A673 (cell line): ENCODE measurements around the gene FES. TPM values are rescaled to one million over a fixed set of nuclear protein-coding genes. Genes with fewer than 3 reads are reported as not detected.

Experiments
- BruUV-seq: library from RNA; stranded (reverse); fragments of 400-500 nt; replicated peaks from 2 replicates; lab custom pipeline; 2021; lab: Mats Ljungman, UMichigan
- CTCF ChIA-PET: fragments of 300-600 bp; sonication (Branson Sonifier 250); formaldehyde crosslinking; loops from one replicate; lab custom pipeline; 2022; ENCODE audit warnings: antibody characterized with exemption; lab: Charles Lee
- POLR2A ChIA-PET: fragments of 300-600 bp; sonication (Branson Sonifier 250); formaldehyde crosslinking; loops from one replicate; lab custom pipeline; 2022; ENCODE audit warnings: antibody characterized with exemption; ENCODE audit not compliant: low non-redundant PET; lab: Charles Lee
- DNase-seq: peaks from one replicate; pipeline ENCODE4 v3.0.0-alpha.2; 2015; ENCODE audit warnings: low spot score
- H3K27ac ChIP-seq: fragments of 200-600 bp; sonication (generic); 2 replicates; pipeline ENCODE4 v1.5.1; 2016; ENCODE audit warnings: mixed run types, low read depth, mild to moderate bottlenecking, mixed read lengths, antibody characterized with exemption, low read length; ENCODE audit not compliant: poor library complexity, severe bottlenecking
- H3K27me3 ChIP-seq: fragments of 200-600 bp; sonication (generic); replicated peaks from 2 replicates; pipeline ENCODE4 v1.6.1; 2017; ENCODE audit warnings: mixed run types, low read depth, mild to moderate bottlenecking, mixed read lengths, antibody characterized with exemption, low read length; ENCODE audit not compliant: insufficient read depth, poor library complexity
- H3K36me3 ChIP-seq: fragments of 200-600 bp; sonication (generic); 2 replicates; pipeline ENCODE4 v1.6.1; 2016; ENCODE audit warnings: mixed run types, mild to moderate bottlenecking, mixed read lengths, antibody characterized with exemption, low read length; ENCODE audit not compliant: insufficient read depth, poor library complexity, severe bottlenecking
- H3K4me1 ChIP-seq: fragments of 200-600 bp; sonication (generic); 2 replicates; pipeline ENCODE4 v1.6.1; 2017; ENCODE audit warnings: mixed run types, mild to moderate bottlenecking, mixed read lengths, antibody characterized with exemption, low read length; ENCODE audit not compliant: insufficient read depth, poor library complexity, severe bottlenecking
- H3K4me3 ChIP-seq: fragments of 200-600 bp; sonication (generic); 2 replicates; pipeline ENCODE4 v1.5.1; 2016; ENCODE audit warnings: low read depth, mixed run types, mild to moderate bottlenecking, mixed read lengths, low read length; ENCODE audit not compliant: poor library complexity, severe bottlenecking
- H3K9me3 ChIP-seq: fragments of 200-600 bp; sonication (generic); 2 replicates; pipeline ENCODE4 v1.6.1; 2016; ENCODE audit warnings: mixed run types, low read depth, mild to moderate bottlenecking, mixed read lengths, antibody characterized with exemption, low read length; ENCODE audit not compliant: poor library complexity, severe bottlenecking
- EZH2 ChIP-seq: fragments of 200-600 bp; sonication (generic); IDR thresholded peaks from 2 replicates; pipeline ENCODE4 v1.6.1; 2017; ENCODE audit warnings: borderline replicate concordance, low read depth, mild to moderate bottlenecking, mixed read lengths, antibody characterized with exemption, low read length; ENCODE audit not compliant: poor library complexity, severe bottlenecking
- intact Hi-C: fragments of 100-400 bp; cut with micrococcal nuclease; formaldehyde crosslinking; loops from one replicate; pipeline ENCODE4 v1.10.0; 2022; ENCODE audit not compliant: unreplicated experiment
- total RNA-seq: library from RNA; stranded (reverse); gene quantifications from 2 replicates; pipeline ENCODE4 v1.2.3, GENCODE V29; 2021
- TF ChIP-seq, protein P1 (sequence below): fragments of 300-800, 200-600 bp; sonication (generic); conservative IDR thresholded peaks from 2 replicates; pipeline ENCODE4 v1.5.1; 2017; ENCODE audit warnings: low read depth, mild to moderate bottlenecking, antibody characterized with exemption, low read length, moderate library complexity, mixed read lengths

The FES gene
- total RNA-seq, 1 experiment from 2014 or later: 3.8 TPM

- no TSS peak for BruUV-seq
- ChIA-PET POLR2A (no interaction called here), CTCF (no interaction called here)
- H3K36me3 ChIP-seq: peaks cover 84% of the 10 kb centered on the region
- DNase-seq: no peak
- no peaks in the 10 kb centered on the region for H3K4me1 ChIP-seq
- no peak overlapping the region for H3K4me3 ChIP-seq
- TF ChIP-seq, protein P1, sequence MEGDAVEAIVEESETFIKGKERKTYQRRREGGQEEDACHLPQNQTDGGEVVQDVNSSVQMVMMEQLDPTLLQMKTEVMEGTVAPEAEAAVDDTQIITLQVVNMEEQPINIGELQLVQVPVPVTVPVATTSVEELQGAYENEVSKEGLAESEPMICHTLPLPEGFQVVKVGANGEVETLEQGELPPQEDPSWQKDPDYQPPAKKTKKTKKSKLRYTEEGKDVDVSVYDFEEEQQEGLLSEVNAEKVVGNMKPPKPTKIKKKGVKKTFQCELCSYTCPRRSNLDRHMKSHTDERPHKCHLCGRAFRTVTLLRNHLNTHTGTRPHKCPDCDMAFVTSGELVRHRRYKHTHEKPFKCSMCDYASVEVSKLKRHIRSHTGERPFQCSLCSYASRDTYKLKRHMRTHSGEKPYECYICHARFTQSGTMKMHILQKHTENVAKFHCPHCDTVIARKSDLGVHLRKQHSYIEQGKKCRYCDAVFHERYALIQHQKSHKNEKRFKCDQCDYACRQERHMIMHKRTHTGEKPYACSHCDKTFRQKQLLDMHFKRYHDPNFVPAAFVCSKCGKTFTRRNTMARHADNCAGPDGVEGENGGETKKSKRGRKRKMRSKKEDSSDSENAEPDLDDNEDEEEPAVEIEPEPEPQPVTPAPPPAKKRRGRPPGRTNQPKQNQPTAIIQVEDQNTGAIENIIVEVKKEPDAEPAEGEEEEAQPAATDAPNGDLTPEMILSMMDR: no peak
- no peak for TF ChIP-seq EZH2
- no peaks in the 10 kb centered on the region for H3K27me3 ChIP-seq
- intact Hi-C loops: no loop called here
- no peaks in the 10 kb centered on the region for H3K9me3 ChIP-seq
- H3K27ac ChIP-seq: no peak overlapping the region
Observed at GRCh38 chr15:90910441-90911301, 26.4 kb downstream of the FES start.

DNA sequence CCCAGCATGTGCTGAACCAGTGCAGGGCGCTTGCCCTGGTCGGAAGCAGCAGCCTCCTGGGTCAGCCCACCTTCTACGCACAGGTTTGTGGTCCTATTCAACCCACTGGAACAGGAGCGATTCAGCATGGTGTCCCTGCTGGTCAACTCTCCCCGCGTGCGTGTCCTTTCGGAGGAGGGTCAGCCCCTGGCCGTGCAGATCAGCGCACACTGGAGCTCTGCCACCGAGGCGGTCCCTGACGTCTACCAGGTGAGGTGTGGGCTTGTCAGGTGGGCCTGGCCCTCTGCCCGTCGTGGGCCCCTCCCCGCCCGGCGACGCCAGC lies 27.0 kb downstream of the FES start:
- no peak overlapping the region for H3K4me3 ChIP-seq
- no peaks in the 10 kb centered on the region for H3K4me1 ChIP-seq
- no TSS peak for BruUV-seq
- H3K27me3 ChIP-seq: no peaks in the 10 kb centered on the region
- intact Hi-C loops: no loop called here
- ChIA-PET CTCF (no interaction called here), POLR2A (no interaction called here)
- H3K9me3 ChIP-seq: no peaks in the 10 kb centered on the region
- peaks cover 84% of the 10 kb centered on the region for H3K36me3 ChIP-seq
- TF ChIP-seq, protein P1: no peak
- no peak for TF ChIP-seq EZH2
- no peak for DNase-seq
- H3K27ac ChIP-seq: no peak overlapping the region

DNA sequence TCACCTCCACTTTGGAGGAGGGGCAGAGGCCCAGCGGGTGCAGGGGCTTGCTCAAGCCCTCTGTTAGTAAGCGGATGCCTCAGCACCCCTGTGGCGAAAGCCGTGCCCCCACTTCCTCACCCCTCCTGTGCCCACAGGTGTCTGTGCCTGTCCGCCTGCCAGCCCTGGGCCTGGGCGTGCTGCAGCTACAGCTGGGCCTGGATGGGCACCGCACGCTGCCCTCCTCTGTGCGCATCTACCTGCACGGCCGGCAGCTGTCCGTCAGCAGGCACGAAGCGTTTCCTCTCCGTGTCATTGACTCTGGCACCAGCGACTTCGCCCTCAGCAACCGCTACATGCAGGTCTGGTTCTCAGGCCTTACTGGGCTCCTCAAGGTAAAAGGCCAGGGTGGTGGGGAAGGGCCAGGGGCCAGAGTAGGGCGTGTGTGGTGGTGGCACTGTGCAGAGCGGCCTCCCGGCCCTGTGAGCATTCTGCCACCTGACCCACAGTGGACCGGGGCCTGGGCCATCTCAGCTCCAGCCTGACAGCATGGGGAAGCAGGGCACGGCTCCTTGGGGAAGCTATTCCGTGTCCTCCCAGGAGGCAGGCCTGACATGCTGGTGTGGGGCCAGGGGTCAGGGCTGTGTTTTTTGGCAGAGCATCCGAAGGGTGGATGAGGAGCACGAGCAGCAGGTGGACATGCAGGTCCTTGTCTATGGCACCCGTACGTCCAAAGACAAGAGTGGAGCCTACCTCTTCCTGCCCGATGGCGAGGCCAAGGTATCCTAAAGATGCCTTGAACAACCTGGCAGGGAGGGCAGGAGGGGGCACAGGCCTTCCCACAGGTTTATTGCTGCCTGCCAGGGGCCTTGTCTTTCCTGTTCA lies 27.8 kb downstream of the FES start:
- Histone ChIP-seq H3K27me3 (no peaks in the 10 kb centered on the region), H3K27ac (no peak overlapping the region), H3K9me3 (no peaks in the 10 kb centered on the region), H3K4me1 (no peaks in the 10 kb centered on the region), H3K4me3 (no peak overlapping the region), H3K36me3 (peaks cover 82% of the 10 kb centered on the region)
- POLR2A ChIA-PET: no interaction called here
- no TSS peak for BruUV-seq
- DNase-seq: no peak
- intact Hi-C loops: no loop called here
- CTCF ChIA-PET: no interaction called here
- TF ChIP-seq EZH2: no peak
- TF ChIP-seq, protein P1: no peak
